HG03354 (cell line): Measurements from ENCODE around the gene PTCD1.
"Not testable (repeated sequence)": the region's sequence is repeated elsewhere in the genome, so short reads cannot be mapped to it uniquely, and the experiment has no call there.

Experiments
- ATAC-seq: cut with Tn5 transposase; IDR thresholded peaks from one replicate; pipeline ENCODE4 v1.9.1; 2021; ENCODE audit warnings: mild to moderate bottlenecking; ENCODE audit not compliant: unreplicated experiment, poor library complexity, severe bottlenecking

The PTCD1 gene

GRCh38 chr7:99392659-99393354 lies 45.8 kb downstream of the PTCD1 start:
- peak; percentile 73 for ATAC-seq

- ATAC-seq: no peak
Observed at GRCh38 chr7:99392046-99392445, 46.6 kb downstream of the PTCD1 start.

- no peak for ATAC-seq
Observed at GRCh38 chr7:99390941-99391602, 47.5 kb downstream of the PTCD1 start.

- ATAC-seq: no peak
Observed at GRCh38 chr7:99389772-99390171, 48.8 kb downstream of the PTCD1 start.

GRCh38 chr7:99387912-99388311 lies 50.7 kb downstream of the PTCD1 start:
- ATAC-seq: no peak

GRCh38 chr7:99387239-99387635 lies 51.4 kb downstream of the PTCD1 start:
- not testable (repeated sequence) for ATAC-seq

- no peak for ATAC-seq
Observed at GRCh38 chr7:99386584-99387238, 51.9 kb downstream of the PTCD1 start.

GRCh38 chr7:99385564-99385963 lies 53.0 kb downstream of the PTCD1 start:
- no peak for ATAC-seq

- ATAC-seq: no peak
Observed at GRCh38 chr7:99384523-99384922, 54.1 kb downstream of the PTCD1 start.

- ATAC-seq: no peak
Observed at GRCh38 chr7:99383791-99384370, 54.7 kb downstream of the PTCD1 start.

GRCh38 chr7:99383203-99383602 lies 55.4 kb downstream of the PTCD1 start:
- no peak for ATAC-seq

- ATAC-seq: no peak
Observed at GRCh38 chr7:99381664-99382075, 56.9 kb downstream of the PTCD1 start.

- peak; percentile 84 for ATAC-seq
Observed at GRCh38 chr7:99380823-99381663, 57.6 kb downstream of the PTCD1 start.

- peak; percentile 30 for ATAC-seq
Observed at GRCh38 chr7:99380032-99380822, 58.4 kb downstream of the PTCD1 start.

GRCh38 chr7:99379693-99380031 lies 58.9 kb downstream of the PTCD1 start:
- not testable (repeated sequence) for ATAC-seq

- no peak for ATAC-seq
Observed at GRCh38 chr7:99379043-99379577, 59.5 kb downstream of the PTCD1 start.

GRCh38 chr7:99375070-99375807 lies 63.4 kb downstream of the PTCD1 start:
- peak; percentile 52 for ATAC-seq
